Measurements from ENCODE around the gene BCO1.
"Not testable (repeated sequence)": the region's sequence is repeated elsewhere in the genome, so short reads cannot be mapped to it uniquely, and the experiment has no call there.

Gene BCO1

DNA sequence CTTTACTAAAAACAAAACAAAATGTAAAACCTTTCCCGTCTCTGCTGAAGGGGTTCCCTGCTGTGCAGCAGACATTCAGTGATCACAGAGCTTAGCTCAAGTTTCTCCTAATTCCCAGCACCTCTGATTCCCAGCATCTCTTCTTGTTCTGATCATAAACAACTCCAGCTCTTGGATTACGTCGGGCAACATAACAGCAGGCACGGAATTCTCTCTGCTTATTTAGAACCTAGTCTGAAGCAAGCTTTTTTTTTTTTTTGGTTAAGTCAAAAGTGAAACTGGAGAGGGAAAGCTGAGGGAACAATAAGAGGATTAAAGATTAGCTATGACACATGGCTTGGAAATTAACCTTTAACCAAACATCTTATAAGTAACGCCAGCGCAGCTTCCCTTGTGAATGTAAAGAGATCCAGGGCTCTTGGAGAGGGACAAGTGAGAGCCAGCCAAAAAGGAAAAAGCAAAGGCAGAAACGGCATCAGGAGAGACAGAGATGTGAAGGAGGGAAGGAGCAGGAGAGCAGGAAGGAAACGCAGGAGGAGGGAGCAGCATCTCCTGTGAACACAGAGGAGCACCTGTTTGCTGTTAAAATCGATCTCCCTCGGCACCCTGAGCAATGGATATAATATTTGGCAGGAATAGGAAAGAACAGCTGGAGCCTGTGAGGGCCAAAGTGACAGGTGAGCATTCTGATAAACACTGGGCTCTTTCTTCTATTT, at the start of gene BCO1:
TSS of gene BCO1 (plus strand) at position 394 of the 716 bp plus-strand sequence. CDS start at position 614, 220 bp downstream.
- no peak for DNase-seq (ENCODE audit: low read depth in 3 of 3)

- no peak for DNase-seq (ENCODE audit: low read depth in 3 of 3)
Observed at GRCh38 chr16:81189100-81189664, 49.3 kb upstream of the BCO1 start.

DNA sequence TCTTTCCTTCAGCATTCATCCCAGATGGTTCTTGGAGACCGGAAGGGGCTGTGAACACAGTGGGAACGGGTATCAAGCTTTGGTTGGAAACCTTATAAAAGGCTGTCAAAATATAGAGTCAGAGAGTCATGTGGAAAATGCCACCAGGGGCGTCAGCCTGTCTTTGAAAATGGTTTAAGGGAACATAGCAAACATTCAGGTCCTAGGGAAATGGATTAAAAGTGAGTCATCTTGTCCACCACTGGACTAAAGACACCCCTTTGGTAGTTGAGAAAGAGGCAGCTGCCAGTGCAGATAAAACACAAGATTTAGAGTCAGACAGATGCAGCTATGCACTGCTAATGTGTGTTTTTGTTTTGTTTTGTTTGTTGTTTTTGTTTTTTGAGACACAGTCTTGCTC, 47.8 kb upstream of the BCO1 start:
- no peak for DNase-seq (ENCODE audit: low read depth in 3 of 3)

DNA sequence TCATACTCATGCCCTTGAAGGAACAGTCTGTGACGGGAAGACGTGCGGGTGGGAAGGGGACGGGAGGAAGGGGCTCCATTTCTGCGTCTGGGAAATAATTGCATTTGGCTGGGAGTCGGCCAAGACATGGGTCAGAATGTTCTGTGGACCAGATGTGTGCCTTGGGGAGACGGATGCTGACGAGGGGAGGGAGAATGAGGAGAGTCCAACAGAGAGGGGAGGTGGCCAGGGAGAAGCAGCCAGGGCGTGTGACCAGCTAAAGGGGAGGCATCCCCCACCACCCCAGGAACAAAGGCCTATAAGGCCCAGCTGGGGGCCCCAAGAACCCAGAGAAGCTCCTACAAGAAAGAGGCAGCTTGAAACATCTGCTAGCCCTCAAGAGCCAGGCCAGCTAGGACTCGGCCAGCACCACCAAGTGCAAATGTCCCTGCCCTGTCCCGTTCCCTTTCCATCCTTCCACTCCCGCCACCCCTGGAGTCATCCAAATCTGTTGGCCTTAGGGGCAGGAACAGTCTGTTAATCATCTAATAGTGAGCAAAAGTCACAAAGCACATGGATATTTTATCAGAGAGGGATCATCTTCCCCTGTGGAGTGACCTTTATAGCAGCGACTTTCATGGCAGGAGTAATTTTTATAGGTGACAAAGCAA, 42.5 kb upstream of the BCO1 start:
- DNase-seq (ENCODE audit: low read depth in 3 of 3), result no peak

- no peak for DNase-seq (ENCODE audit: low read depth in 3 of 3)
Observed at GRCh38 chr16:81198635-81199034, 39.9 kb upstream of the BCO1 start.

GRCh38 chr16:81201267-81201666, 37.2 kb upstream of the BCO1 start:
- DNase-seq (ENCODE audit: low read depth in 3 of 3), result no peak

DNA sequence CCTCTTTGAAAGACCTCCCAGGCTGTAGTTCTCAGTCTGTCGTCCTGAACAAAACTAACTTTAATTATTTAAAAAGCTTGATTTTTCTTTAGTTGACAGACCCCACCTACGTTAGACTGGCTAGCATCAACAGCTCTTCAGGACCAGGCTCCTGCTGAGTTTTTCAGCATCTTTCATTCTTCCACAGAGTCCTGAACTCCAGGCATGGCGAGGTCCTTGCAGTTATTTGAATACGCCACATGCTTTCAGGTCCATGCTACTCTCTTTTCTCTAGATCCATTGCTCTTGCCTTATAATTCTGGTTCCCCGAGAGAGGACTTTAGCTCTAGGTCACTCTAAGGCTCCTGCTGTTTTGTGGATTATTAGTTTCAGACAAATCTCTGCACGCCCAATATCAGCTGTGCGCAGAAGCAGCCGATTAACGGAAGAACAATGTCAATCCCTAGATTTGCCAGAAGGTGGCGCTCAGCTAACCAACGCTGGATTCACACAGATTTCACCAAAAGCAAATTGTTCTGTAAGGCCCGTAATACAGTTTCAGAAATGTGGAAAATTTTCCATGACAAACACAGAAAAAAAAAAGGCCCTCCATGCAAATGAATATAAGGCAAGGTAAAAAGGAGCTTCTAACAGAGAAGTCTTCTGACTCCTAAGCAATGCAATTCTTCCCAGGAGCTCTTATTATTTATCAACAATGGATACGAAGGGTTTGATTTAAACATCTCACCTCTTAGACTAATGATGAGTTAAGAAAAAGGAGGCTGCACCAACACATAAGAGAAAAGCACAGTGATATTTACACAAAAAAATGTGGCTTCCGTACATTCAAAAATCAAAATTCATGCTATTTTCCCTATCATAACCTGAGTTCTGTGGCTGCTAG, 33.5 kb upstream of the BCO1 start:
- peak; percentile 3 to 42 (median 34) for DNase-seq (ENCODE audit: low read depth in 3 of 3)

GRCh38 chr16:81207076-81207475, 31.4 kb upstream of the BCO1 start:
- DNase-seq (ENCODE audit: low read depth in 3 of 3), result no peak

- DNase-seq (ENCODE audit: low read depth in 3 of 3), result no peak
Observed at GRCh38 chr16:81210807-81211206, 27.7 kb upstream of the BCO1 start.

DNA sequence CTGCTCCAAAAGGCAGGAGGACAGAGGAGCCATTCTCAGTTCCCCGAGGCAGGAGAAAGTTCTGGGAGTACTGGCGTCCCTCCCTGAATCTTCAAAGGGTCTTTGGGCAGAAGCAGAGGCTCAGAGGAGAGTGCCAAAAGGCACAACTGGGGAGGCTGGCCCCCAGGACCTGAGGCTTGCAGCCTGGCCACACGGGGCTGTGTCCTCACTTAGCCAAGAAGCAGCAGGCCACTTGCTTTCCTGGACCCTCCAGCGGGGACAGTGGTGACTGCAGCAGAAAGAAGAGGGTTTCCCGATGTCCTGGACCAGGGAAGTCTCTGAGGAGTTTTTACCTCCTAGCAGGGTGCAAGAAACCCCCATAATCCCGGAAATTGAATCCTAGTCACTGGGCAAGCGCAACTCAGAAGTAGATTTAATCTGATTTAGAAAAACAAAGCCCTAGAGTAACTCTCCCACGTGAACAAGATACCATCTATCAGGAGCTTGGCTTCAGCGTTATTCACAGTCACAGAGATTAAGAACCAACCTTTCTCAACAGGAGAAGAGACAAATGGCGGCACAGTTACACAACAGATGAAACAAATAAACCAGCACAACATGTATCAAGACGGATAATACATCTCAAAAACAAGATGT, 25.5 kb upstream of the BCO1 start:
- no peak for DNase-seq (ENCODE audit: low read depth in 3 of 3)

GRCh38 chr16:81214745-81215166, 23.7 kb upstream of the BCO1 start:
- DNase-seq (ENCODE audit: low read depth in 3 of 3), result no peak

GRCh38 chr16:81216114-81216513, 22.4 kb upstream of the BCO1 start:
- no peak for DNase-seq (ENCODE audit: low read depth in 3 of 3)

DNA sequence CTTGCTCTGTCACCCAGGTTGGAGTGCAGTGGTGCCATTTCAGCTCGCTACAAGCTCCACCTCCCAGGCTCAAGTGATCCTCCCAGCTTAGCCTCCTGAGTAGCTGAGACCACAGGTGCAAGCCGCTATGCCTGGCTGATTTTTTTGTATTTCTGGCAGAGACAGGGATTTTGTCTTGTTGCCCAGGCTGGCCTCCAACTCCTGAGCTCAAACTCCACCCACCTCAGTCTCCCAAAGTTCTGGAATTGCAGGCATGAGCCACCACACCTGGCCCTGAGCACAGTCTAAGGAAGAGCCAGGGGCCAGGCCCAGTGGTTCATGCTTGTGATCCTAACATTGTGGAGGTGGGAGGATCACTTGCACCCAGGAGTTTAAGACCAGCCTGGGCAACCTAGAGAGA, 21.8 kb upstream of the BCO1 start:
- DNase-seq (ENCODE audit: low read depth in 3 of 3), result no peak

GRCh38 chr16:81219151-81219550, 19.3 kb upstream of the BCO1 start:
- no peak for DNase-seq (ENCODE audit: low read depth in 3 of 3)

DNA sequence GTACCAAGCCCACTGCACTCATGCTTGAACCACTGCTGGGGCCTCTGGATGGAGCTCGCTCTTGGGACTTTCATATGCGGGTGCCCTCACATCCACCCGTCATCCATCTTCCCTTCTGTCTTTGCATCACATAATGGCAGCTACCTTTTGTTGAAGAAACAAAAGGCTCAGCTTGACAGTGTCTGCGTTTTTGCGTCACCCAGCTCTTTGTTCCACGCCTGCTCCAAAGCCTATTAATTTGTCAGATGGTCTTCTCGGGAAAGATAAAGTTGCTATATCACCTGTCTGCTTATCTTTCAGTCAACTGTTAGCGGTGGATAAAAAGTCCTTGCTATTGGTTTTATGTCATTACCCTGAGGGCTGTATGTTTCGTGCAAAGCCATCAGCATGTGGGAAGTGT, 18.1 kb upstream of the BCO1 start:
- DNase-seq (ENCODE audit: low read depth in 3 of 3), result no peak

DNA sequence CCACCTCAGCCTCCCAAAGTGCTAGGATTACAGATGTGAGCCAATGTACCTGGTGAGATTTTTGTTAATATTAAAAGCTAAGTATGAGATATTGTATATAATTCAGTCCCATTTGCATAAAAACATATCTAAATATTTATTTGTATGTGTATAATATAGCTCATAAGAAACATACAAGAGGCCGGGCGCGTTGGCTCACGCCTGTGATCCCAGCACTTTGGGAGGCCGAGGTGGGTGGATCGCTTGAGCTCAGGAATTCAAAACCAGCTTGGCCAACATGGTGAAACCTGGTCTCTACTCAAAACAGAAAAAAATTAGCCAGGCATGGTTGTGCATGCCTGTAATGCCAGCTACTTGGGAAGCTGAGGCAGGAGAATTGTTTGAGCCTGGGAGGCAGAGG, 16.8 kb upstream of the BCO1 start:
- no peak for DNase-seq (ENCODE audit: low read depth in 3 of 3)

DNA sequence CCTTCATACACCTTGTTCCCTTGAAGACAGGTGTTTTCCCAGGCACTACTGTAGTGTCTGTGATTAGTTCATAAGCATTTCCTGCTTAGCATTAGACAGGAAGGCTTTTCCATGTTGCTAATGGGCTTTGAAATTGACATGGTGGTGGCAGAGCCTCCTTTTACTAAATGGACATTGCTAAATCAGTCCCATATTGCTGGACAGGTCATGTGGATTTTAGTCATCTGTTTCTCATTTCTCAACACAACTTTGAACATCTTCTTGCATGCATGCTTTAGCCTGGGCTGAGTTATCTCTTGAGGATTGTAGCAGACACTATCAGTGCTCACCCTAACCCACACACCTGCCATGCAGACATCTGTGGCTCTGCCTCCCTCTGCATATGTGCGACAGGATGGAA, 13.7 kb upstream of the BCO1 start:
- no peak for DNase-seq (ENCODE audit: low read depth in 3 of 3)

DNA sequence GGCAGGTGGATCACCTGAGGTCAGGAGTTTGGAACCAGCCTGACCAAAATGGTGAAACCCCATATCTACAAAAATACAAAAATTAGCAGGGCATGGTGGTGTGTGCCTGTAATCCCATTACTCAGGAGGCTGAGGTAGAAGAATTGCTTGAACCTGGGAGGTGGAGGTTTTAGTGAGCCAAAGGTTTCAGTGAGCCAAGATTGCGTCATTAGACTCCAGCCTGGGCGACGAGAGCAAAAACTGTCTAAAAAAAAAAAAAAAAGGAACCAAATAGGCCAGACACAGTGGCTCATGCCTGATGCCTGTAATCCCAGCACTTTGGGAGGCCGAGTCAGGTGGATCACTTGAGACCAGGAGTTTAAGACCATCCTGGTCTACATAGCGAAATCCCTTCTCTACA, 12.8 kb upstream of the BCO1 start:
- not testable (repeated sequence) for DNase-seq (ENCODE audit: low read depth in 3 of 3)

DNA sequence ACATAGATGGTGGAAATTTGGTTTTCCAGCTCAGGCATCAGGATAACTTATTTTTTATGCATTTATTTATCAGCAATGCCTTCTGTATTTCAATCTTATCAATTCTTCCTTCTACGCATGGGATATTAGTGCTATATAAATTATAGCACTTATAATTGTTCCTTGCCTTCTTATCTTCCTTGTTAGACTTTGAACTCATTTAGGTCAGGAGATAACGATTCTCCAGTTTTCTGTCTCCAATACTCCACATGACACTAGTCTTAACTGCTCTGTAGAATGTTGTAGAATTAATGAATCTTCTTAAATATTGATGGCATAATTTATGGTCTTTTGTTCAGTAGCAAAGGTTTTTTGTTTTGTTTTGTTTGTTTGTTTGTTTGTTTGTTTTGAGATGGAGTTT, 10.7 kb upstream of the BCO1 start:
- DNase-seq (ENCODE audit: low read depth in 3 of 3), result no peak

DNA sequence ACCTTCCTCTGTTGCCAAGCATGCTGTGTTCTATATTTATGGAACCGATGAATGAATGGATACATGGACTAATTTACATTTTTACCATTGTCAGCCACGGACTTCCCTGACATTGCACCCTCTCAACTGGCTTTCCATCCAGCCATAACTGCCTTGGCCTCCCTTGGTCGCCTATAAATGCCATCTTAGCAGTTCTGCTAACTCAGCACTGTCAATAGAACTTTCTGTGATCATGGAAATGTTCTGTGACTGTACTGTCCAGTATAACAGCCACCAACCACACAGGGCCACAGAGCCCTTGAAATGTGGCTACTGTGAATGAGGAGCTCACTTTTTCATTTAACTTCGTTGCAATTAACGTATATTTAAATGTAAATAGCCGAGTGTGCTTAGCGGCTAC, 8.7 kb upstream of the BCO1 start:
- DNase-seq (ENCODE audit: low read depth in 3 of 3), result no peak

- DNase-seq (ENCODE audit: low read depth in 3 of 3), result no peak
Observed at GRCh38 chr16:81231014-81231413, 7.5 kb upstream of the BCO1 start.
